Tibial artery (tissue), 4 donors: ENCODE measurements around the gene SNRPF.

ENCODE experiments used
- DNase-seq, 2 donors: peaks; one replicate each; pipeline ENCODE4 v3.0.0-alpha.2; 2019
- H3K27ac ChIP-seq, 2 donors: fragments of 200-600 bp; sonication (generic) in 1 of 2; 1 replicate in 1 of 2; 2 replicates in 1 of 2; pipeline ENCODE4 v1.5.1; 2018 to 2019; ENCODE audit warnings: mild to moderate bottlenecking in 1 of 2
- H3K27me3 ChIP-seq, 2 donors: fragments of 200-600 bp; sonication (generic) in 1 of 2; one replicate each; pipeline versions ENCODE4 v1.5.1 to v1.6.0; 2016 to 2019
- H3K36me3 ChIP-seq, 3 donors: fragments of 200-600 bp; sonication (generic) in 2 of 3; one replicate each; pipeline ENCODE4 v1.5.1; 2016 to 2019; ENCODE audit warnings: mild to moderate bottlenecking in 2 of 3
- H3K4me1 ChIP-seq, 4 donors: fragments of 200-600 bp; sonication (generic) in 2 of 4; 1 replicate in 3 of 4; 2 replicates in 1 of 4; pipeline ENCODE4 v1.5.1; 2016 to 2019
- H3K4me3 ChIP-seq, 2 donors: fragments of 200-600 bp; sonication (generic) in 1 of 2; 1 replicate in 1 of 2; 2 replicates in 1 of 2; pipeline ENCODE4 v1.5.1; 2018 to 2019; ENCODE audit warnings: mild to moderate bottlenecking in 2 of 2
- H3K9me3 ChIP-seq, 3 donors: fragments of 200-600 bp; sonication (generic) in 1 of 3; one replicate each; pipeline ENCODE4 v1.5.1; 2016 to 2019
- CTCF ChIP-seq, 2 experiments: fragments of 200-600 bp in 1 of 2; fragments of 450-650 bp in 1 of 2; IDR thresholded peaks; one replicate each; pipeline ENCODE4 v1.5.1; 2017 to 2019; ENCODE audit warnings: antibody characterized with exemption in 2 of 2, mild to moderate bottlenecking in 1 of 2, moderate library complexity in 1 of 2
- intact Hi-C: fragments of 100-400 bp; cut with DNase I; formaldehyde crosslinking; loops from one replicate; pipeline ENCODE4 v1.15.0; 2023; ENCODE audit warnings: low total_unique reads

SNRPF gene

GRCh38 chr12:95851606-95852005, 7.1 kb upstream of the SNRPF start:
- DNase-seq = no peak
- H3K4me1 ChIP-seq = no peaks in the 10 kb centered on the region
- no peaks in the 10 kb centered on the region for H3K9me3 ChIP-seq
- peaks cover 0 to 3% of the 10 kb centered on the region in 2 donors for H3K27me3 ChIP-seq
- H3K4me3 ChIP-seq = no peak overlapping the region
- intact Hi-C loops = loop anchor here (10.0 kb wide), 1 partner anchor 93 kb away; the partner anchor contains the start of genes AMDHD1 and CCDC38
- TF ChIP-seq CTCF (IDR thresholded peaks at IDR 0.05) = no peak
- H3K36me3 ChIP-seq = no peaks in the 10 kb centered on the region
- no peak overlapping the region for H3K27ac ChIP-seq

- no peak overlapping the region for H3K4me3 ChIP-seq
- no peaks in the 10 kb centered on the region for H3K36me3 ChIP-seq
- H3K9me3 ChIP-seq = no peaks in the 10 kb centered on the region
- no peak overlapping the region for H3K27ac ChIP-seq
- peaks cover 0 to 3% of the 10 kb centered on the region in 2 donors for H3K27me3 ChIP-seq
- H3K4me1 ChIP-seq = no peaks in the 10 kb centered on the region
- intact Hi-C loops = loop anchor here (10.0 kb wide), 1 partner anchor 93 kb away; the partner anchor contains the start of genes AMDHD1 and CCDC38
- no peak for DNase-seq
- TF ChIP-seq CTCF (IDR thresholded peaks at IDR 0.05) = no peak
These were observed 6.6 kb upstream of the SNRPF start for GRCh38 chr12:95852133-95852532.

GRCh38 chr12:95857156-95857555, 1.6 kb upstream of the SNRPF start:
- Histone ChIP-seq H3K27ac (no peak overlapping the region), H3K27me3 (peaks cover 0 to 3% of the 10 kb centered on the region in 2 donors), H3K4me1 (peaks cover 0 to 21% (median 17%) of the 10 kb centered on the region in 4 donors), H3K4me3 (no peak overlapping the region), H3K36me3 (peaks cover 8 to 13% (median 9%) of the 10 kb centered on the region in 3 donors), H3K9me3 (no peaks in the 10 kb centered on the region)
- no peak for TF ChIP-seq CTCF (IDR thresholded peaks at IDR 0.05)
- no peak for DNase-seq
- intact Hi-C loops = loop anchor here (10.0 kb wide), 1 partner anchor 88 kb away; the partner anchor contains the start of genes AMDHD1 and CCDC38

GRCh38 chr12:95857799-95858198, 953 bp upstream of the SNRPF start:
- DNase-seq = no peak
- H3K9me3 ChIP-seq = no peaks in the 10 kb centered on the region
- TF ChIP-seq CTCF (IDR thresholded peaks at IDR 0.05) = no peak
- peaks cover 14 to 19% (median 15%) of the 10 kb centered on the region in 3 donors for H3K36me3 ChIP-seq
- no peak overlapping the region for H3K27ac ChIP-seq
- peak overlapping the region; percentile 65 to 80 for H3K4me3 ChIP-seq
- peaks cover 0 to 3% of the 10 kb centered on the region in 2 donors for H3K27me3 ChIP-seq
- H3K4me1 ChIP-seq = peaks cover 0 to 21% (median 17%) of the 10 kb centered on the region in 4 donors
- intact Hi-C loops = loop anchor here (10.0 kb wide), 1 partner anchor 87 kb away; the partner anchor contains the start of genes AMDHD1 and CCDC38

GRCh38 chr12:95859344-95859816, 628 bp downstream of the SNRPF start:
- intact Hi-C loops = loop anchor here (10.0 kb wide), 1 partner anchor 85 kb away; the partner anchor contains the start of genes AMDHD1 and CCDC38
- no peak for DNase-seq
- H3K27me3 ChIP-seq = no peaks in the 10 kb centered on the region
- no peaks in the 10 kb centered on the region for H3K9me3 ChIP-seq
- peak overlapping the region; percentile 65 to 80 for H3K4me3 ChIP-seq
- H3K4me1 ChIP-seq = peaks cover 0 to 21% (median 17%) of the 10 kb centered on the region in 4 donors
- peaks cover 19 to 29% (median 23%) of the 10 kb centered on the region in 3 donors for H3K36me3 ChIP-seq
- H3K27ac ChIP-seq = peak overlapping the region; percentile 57 to 67
- TF ChIP-seq CTCF (IDR thresholded peaks at IDR 0.05) = no peak
